ENCODE measurements around the gene SCTR.

DNA sequence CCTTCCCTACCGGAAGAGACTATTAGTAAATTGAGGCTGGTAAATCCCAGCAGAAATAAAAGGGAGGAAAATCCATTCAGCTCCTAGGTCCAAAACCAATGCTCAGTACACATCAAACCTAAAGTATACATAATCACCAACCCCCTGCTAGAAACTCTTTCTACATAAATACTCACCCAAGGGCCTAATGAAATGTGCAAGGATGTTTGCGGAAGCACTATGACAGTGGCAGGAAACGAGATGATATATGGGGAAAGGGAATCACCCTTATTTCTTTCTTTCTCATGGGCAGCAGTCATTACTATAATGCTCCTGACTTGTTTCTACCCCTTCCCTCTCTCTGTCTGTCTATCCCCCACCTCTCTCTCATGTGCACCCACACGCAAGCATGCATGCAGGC lies 1.3 kb upstream of the SCTR start:
- no peak for TF ChIP-seq POLR2A (IDR thresholded peaks at IDR 0.05; ENCODE audit: low read depth, low read length)
- TF ChIP-seq POLR2AphosphoS5 (IDR thresholded peaks at IDR 0.05; ENCODE audit: low read depth, low read length): no peak
- no peak for TF ChIP-seq TAF1 (IDR thresholded peaks at IDR 0.05; ENCODE audit: low read depth, low read length)
- TF ChIP-seq SPI1 (IDR thresholded peaks at IDR 0.05; ENCODE audit: low read depth, low read length): no peak
- no peak for TF ChIP-seq POU2F2 (IDR thresholded peaks at IDR 0.05; ENCODE audit: low read depth, low read length)
- TF ChIP-seq PAX5 (IDR thresholded peaks at IDR 0.05; ENCODE audit: insufficient read depth, low read length, severe bottlenecking): no peak
